Hypothalamus (tissue), 51 donors: ENCODE measurements around the gene RNF38.
"Not testable (repeated sequence)": the region's sequence is repeated elsewhere in the genome, so short reads cannot be mapped to it uniquely, and the experiment has no call there.

Experiments used
- DNase-seq, 51 donors: peaks; one replicate each; lab custom pipeline; 2025; lab: John Stamatoyannopoulos, UW

The RNF38 gene

DNA sequence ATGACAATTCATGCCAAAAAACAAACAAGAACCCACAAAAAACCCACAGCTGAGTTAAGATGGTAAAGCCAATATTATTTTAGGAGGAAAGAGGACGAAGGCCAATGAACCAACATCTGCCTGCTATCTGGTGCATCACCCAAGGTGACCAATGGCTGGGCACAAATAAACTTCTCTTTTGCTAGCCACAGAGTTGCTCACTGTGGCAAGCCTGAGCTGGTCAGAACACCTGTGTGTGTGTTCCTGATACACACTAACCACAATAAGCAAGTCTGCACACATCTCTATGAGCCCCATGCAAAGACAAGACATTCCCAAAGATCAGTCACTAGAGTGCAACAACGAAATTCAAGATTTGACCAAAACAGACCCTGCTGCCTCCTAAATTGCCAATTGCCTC lies 63.1 kb downstream of the RNF38 start:
- DNase-seq, result no peak

DNA sequence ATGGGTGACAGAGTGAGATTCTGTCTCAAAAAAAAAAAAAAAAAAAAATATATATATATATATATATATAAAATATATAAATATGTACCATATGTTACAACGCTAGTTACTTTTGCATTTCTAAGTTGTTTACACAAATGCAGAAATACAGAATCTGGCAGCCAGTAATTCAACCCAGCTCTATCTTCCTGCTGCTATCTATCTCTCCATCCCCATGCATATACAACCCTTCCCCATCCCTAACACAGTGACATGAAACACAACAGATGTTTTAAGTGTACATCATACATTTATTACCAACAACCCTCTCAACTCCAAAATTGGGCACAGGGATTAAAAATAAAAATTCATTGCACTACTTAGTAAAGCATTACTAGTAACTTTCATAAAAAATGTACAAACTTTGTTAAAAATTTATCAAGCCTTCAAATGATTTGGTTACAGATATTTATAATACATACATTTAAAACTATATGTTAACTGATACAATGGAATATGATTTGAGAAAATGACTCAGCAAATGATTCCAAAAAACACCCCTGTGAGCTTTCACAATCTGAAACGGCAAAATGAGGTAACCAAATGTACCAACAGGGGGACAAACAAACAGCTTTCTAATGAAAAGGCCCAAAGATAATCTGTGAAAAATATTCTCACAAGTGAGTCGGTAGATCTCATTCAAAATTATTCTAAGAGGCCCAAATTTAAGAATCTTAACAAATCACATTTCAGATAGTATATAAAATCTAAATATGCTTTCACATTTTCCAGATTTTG lies 63.8 kb downstream of the RNF38 start:
- DNase-seq, result no peak

DNA sequence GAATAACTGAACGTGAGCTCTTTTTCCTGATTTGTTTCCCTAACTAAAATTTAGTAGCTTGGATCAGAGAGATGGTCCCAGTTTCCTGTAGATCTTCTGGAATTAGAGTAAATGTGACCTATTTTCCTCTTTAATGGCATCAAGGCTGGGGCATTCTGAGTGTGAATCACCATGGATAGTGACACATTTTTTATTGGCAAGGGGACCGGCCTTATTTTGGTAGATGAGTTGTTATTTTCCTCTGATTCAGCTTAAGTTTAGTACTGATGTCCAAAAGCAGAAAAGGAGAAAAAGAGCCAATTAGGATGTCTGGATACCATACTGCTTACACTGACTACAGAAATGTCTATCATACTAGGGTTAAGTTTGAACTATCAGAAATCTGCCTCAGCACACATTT lies 68.1 kb downstream of the RNF38 start:
- DNase-seq, result no peak

DNA sequence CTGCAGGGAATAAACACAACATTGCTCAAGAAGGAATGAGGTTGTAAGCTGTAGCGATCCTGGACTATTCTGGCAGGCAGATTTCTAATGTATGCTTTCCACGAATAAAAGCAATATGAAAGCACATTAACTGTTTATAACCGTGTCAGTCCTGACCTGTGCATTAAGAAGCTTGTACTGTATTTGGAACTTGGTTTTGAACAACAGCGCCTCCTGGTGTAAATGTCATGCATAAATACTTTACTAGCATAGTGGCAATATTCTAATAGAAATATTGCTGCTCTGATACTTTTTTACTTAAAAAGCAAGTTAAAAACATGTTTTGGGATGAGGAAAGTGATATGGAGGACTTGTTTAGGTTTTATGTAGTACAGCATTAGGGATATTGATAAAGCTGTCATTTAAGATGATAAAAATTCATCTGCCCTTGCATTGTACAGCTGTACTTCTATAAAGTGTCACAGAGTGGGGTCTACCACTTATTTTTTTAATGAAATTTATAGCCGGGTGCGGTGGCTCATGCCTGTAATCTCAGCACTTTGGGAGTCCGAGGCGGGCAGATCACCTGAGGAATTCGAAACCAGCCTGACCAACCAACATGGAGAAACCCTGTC lies 71.2 kb downstream of the RNF38 start:
- DNase-seq, result peak in 9 of 51 donors; percentile 21 to 73 (median 41)

DNA sequence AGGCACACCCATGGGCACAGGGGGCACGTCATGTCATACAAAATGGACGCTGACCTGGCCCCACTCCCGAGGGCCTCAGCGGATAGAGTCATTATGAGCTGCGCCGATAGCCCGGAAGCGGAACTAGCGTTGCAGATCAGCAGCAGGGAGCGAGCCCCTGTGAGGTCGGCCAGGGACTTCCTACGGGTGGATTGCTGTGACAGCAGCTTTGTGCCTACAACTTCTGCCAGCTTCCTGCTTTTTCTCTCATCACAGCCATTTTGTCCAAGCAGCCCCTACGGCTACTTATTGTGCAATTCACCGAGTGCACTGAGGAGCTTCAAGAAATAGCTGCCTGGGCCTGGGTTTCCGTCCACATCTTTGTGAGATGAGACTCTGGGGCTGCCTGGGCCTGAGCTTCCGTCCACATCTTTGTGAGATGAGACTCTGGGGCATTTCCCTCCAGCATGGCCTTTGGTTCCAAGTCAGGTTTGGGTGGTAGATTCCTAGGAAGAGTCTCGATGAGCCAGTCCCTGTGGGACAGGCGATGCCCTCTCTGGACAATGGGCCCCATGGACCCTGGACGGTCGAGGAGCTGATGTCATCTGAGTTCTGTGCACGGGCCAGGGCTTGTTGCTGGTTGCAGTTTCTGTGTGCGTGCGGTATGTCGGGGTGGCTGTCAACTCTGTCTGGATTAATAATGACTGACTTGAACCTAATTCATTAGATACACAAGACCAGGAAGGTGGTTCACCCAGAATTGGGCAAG lies 74.8 kb downstream of the RNF38 start:
- peak in 1 of 51 donors; percentile 11 for DNase-seq

DNA sequence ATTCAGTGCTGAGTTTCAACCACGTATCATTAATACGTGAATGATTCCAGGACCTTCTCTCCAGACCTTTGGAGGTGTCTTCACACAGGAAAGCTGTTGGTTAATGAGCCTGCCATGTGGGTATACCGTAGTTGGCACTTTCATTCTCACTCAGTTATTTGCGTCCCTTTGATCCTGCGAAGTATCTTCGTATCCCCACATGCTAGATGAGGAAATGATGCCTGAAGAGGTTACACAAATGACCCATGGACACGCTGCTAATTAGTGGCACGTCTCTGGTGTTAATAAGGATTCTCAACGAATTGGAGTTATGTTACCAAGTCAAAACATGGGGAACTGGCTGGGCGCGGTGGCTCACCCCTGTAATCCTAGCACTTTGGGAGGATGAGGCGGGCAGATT lies 76.1 kb downstream of the RNF38 start:
- no peak for DNase-seq

DNA sequence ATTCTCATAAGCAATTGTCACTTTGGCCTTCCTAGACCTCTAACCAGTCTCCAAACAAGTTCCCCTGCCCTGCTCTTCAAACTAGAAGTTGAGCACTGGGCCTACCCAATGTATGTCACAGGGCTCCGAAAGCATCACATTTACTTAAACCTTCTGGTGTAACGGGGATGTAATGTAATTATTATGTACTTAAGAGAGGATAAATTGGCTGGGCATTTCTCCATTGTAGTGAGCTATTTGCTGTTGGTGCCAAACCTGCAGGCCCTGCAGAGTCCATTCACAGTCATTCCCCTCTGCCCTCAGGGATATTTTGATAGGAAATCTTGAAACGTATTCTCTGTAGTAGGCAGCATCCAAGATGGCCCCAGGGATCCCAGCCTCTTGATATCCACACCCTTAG lies 77.6 kb downstream of the RNF38 start:
- DNase-seq, result no peak

DNA sequence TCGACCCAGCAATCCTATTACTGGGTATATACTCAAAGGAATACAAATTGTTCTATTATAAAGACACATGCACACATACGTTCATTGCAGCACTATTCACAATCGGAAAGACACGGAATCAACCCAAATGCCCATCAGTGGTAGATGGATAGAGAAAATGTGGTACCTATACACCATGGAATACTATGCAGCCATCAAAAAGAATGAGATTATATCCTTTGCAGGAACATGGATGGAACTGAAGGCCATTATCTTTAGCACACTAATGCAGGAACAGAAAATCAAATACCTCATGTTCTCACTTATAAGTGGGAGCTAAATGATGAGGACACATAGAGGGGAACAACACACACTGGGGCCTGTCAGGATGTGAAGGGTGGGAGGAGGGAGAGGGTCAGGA lies 78.2 kb downstream of the RNF38 start:
- DNase-seq, result not testable (repeated sequence)

DNA sequence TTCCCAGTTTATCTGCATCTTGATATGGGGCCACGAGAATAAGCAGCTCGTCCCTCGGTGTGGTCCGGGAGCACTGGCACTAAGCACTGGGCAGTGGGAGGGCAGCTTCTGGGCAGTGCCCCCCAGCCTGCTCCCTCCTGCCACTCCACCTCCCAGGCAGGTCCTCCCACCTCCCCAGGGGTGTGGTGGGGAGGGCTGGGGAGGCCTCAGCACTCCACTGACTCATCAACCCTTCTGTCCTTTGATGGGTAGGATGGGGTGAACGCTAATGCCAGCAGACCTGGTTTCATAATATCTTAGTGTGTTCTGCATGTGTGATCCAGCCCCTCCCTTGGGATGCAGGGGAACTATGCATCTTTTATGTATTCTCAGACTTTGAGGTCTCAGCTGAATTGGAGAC lies 79.6 kb downstream of the RNF38 start:
- DNase-seq, result no peak

DNA sequence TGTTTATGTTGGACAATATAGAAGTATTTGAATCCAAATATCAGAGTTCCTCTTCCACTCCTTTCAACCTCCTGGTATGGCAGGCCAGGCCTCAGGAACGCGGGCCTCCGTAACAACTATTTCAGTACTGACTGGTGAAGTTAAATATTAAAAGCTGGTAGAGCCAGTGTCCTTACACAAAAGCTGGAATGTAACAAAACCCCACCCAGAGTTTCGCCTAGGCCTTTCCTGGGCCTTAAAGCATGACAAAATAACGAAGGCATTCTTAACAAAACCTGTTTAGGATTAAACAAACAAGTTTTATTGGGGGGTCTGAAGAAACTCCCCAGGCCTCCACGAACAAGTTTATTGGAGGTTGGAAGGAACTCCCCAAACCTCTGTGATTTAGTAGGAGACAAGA lies 80.3 kb downstream of the RNF38 start:
- DNase-seq, result no peak

DNA sequence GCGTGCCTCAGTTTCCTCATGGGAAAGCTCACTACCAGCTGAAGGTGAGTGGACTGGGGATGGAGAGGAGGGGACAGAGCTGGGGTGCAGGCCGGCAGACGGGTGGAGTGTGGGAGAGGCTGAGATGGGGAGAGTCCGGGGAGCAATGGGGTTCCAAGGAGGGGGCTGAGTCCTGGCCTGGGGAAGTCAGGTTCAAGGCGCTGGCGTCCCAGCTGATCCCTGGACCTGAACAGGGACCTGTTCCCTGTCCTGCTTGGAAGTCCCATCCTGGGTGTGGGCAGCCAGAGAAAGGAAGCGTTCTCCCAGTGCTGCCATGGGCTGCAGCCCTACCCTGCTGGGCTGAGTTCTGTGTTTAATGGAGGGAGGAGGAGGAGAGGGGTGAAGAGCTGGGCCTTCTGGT lies 80.9 kb downstream of the RNF38 start:
- no peak for DNase-seq

DNA sequence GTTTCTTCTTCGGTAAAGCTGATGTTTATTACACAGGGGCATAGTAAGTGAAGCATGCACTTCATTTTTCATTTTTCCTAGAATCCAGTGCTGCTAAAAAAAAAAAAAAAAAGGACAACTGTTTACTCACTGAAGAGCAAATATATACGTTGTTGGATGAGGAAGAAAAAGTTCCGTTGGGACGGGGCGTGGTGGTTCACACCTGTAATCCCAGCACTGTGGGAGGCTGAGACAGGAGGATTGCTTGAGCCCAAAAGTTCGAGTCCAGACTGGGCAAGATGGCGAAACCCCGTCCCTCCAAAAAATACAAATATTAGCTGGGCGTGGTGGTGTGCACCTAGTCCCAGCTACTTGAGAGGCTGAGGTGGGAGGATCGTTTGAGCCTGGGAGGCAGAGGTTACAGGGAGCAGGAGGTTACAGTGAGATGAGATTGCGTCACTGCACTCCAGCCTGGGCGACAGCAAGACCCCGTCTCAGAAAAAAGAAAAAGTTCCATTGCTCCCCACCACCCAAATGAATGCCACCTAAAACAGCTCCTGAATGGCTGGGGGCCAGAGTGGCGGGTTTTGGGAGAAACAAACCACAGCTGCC lies 81.8 kb downstream of the RNF38 start:
- DNase-seq, result peak in 1 of 51 donors; percentile 7

DNA sequence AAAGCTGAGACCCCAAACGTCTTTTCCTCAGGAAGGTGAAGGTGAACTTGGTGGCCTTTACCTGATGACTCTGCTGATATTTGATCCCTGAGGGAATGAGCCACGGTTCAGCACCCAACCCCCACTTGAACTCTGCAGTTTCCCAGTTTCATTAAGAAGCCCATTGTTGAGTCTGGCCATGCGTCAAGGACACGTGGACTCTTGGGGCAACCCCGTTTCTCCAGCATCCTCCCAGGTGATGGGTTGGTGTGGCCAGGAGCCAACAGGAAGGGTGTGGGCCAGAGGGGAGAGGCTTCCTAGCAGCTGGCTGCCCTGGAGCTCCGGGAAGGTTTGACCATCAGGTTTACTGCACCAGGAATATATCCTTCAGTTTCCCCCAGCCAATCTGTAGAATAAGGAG lies 82.3 kb downstream of the RNF38 start:
- DNase-seq, result peak in 9 of 51 donors; percentile 6 to 36 (median 25)

DNA sequence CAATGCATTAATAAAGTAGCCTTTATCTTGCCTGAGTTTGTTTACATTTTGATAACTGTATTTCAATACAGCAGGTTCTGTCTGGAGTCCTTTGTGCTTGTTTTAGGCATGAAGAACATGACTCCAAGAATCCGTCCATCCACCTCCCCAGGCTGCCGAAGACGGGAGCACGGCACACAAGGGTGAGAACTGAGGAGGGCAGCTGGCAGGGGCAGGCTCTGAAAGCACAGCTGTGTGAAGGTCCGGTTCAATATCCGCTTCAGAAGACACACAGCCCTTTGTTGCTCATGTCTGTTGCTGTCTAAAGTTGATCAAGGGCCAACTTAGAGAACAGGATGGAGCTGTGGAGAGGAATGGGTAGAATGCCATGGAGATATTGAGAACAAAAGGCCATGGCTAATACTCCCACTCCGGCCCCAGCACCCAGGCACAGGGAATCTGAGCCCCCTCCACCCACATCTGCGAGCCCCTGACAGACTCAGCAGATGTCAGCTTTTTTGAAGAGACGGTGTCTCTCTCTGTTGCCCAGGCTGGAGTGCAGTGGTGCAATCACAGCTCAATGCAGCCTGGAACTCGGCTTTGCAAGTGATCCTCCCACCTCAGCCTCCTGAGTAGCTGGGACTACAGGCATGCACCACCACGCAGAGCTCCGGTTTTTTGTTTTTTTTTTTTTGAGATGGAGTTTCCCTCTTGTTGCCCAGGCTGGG lies 83.3 kb downstream of the RNF38 start:
- DNase-seq, result peak in 46 of 51 donors; percentile 6 to 90 (median 60)

DNA sequence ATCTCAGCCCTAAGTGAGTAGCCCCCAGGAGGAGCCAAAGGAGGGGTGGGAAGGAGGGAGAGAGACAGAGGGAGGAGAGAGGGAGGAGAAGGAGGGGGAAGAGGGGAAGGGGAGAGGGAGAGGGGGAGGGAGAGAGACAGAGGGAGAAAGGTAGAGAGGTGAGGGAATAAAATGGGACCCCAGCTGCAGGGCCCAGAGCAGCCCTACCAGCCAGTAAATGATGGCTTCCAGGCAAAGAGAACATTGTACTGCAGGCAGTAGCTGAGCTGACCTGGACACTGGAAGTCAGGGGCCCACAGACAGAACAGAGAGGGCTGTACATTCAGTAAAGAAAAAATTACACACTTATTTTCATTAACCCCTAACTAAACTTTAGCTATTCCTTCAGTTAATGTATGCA lies 84.0 kb downstream of the RNF38 start:
- DNase-seq, result no peak

DNA sequence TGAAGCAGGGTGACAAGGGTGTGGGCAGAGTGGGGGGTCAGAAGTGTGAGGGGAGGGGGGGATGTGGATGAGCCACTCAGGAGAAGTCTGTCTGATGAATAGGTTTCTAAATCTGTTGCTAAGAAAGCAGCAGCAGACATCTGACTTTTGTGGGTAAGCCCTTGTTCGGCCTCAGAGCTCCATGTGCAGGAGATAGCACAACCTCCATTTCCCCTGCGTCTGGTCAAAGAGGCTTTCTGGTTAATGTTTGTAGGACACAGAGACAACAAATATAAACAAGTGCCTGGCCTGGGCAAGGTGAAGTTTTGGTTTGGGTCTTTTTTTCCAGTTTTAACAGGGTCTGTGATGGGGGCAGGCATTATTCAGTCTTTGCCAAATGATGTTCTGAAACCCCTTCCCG lies 84.8 kb downstream of the RNF38 start:
- DNase-seq, result no peak

DNA sequence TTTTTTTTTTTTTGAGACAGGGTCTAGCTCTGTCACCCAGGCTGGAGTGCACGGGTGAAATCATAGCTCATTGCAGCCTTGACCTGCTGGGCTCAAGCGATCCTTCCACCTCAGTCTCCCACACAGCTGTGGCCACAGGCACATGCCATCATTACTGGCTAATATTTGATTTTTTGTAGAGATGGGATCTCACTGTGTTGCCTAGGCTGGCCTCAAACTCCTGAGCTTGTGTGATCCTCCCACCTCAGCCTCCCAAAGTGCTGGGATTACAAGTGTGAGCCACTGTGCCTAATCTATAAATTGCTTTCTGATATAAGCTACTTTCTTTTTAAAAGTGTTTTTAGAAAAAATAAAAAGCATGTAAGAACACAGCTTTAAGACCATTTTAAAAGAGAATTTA lies 85.3 kb downstream of the RNF38 start:
- DNase-seq, result no peak

DNA sequence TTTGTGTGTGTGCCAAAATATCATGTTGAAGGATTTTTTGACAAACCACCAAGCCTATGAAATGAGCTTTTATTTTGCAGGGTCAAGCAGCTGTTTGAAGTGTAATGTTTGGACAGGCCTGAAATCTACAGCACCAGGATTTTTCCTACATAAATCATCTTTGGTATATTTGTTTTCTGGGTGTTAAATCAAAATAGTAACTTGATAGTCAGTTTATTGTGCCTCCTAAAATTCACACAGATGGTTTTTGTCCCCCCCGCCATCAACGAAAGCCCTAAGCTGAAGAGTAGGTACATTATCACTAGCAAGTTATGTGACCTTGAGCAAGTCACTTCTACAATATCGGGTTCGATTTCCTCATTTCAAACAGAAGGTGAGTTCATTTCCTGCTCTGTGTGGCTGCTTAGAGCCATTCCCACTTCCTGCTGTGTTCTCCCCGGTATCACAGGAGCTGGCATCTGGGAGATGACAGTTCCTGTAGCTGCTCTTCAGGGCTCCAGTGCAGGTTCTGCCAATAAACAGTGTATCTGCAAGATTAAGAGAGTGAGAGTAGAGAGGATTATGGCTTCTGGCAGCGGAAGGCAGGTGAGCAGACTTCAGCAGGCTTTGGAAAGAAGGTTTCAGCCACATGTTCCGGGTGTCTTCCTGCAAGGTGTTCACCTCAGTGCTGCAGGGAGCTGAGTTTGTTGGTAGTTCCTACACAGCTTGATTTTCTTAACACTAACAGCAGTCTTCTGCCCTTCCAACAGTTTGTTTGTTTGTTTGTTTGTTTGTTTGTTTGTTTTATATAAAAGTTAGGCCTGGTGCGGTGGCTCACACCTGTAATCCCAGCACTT lies 93.4 kb downstream of the RNF38 start:
- DNase-seq, result no peak

DNA sequence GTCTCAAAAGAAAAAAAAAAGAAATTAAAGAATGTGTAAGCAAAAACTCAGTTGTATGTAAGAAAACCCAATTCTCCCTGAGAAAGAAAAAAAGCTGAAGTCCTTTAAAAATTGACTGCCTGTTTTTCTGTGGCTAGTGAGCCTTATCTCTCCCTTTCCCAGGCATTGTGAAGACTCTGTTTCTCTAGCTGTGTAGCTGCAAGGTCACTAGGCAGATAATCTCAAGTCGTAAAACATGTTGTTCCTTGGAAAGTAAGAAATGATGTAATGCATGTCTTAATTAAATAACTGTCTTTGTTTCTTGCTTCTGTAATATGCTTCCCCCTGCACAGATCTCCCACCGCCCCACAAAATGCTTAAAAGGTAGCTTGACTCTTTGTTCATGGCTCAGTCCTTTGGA lies 95.7 kb downstream of the RNF38 start:
- not testable (repeated sequence) for DNase-seq

DNA sequence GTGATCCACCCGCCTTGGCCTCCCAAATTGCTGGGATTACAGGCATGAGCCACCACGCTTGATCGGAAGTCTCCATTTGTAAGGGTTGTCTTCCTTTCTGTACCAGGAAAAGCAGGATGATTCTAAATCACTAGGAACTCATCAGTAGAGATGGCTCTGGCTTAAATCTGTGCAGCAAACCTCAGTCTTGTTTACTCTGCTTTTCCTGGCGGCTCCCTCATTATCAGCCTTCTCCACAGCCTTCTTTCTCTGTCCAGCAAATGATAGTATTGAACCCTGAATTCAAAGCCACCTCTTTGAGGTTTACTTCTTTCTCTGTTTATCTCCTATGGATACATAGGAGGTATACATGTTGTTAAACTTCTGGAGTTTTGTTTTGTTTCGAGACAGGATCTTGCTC lies 98.8 kb downstream of the RNF38 start:
- no peak for DNase-seq
